GM12878 (cell line): Measurements from ENCODE around the gene FCN2. TPM values are rescaled to one million over a fixed set of nuclear protein-coding genes. Genes with fewer than 3 reads are reported as not detected.

Experiments used
- ATAC-seq: fragments of 200-7000 bp; cut with Tn5 transposase; 3 replicates; pipeline ENCODE4 v1.9.1; 2020; ENCODE audit warnings: mild to moderate bottlenecking, moderate library complexity
- BruUV-seq: library from RNA; stranded (reverse); fragments of 400-500 nt; replicated peaks from 2 replicates; lab custom pipeline; 2021; lab: Mats Ljungman, UMichigan
- CTCF ChIA-PET: fragments of 300-600 bp; sonication (Branson Sonifier 250); formaldehyde crosslinking; extraction: SDS; loops from one replicate; lab custom pipeline; 2021; ENCODE audit warnings: inconsistent platforms; lab: Yijun Ruan, JAX
- POLR2A ChIA-PET: fragments of 350-600 bp; formaldehyde crosslinking; extraction: SDS; loops from one replicate; lab custom pipeline; 2021; ENCODE audit warnings: inconsistent platforms; lab: Charles Lee
- RAD21 ChIA-PET: fragments of 300-600 bp; sonication (Branson Sonifier 250); formaldehyde crosslinking; loops from one replicate; lab custom pipeline; 2023; ENCODE audit warnings: antibody characterized with exemption; ENCODE audit not compliant: unreplicated experiment; lab: Charles Lee
- SMC1A ChIA-PET: fragments of 300-600 bp; sonication (Branson Sonifier 250); formaldehyde crosslinking; loops from one replicate; lab custom pipeline; 2023; ENCODE audit not compliant: unreplicated experiment, uncharacterized antibody; lab: Charles Lee
- DNase-seq: peaks from one replicate; pipeline ENCODE4 v3.0.0-alpha.2; 2011; ENCODE audit warnings: low read depth, low spot score
- FAIRE-seq: peaks from 3 replicates; lab custom pipeline; 2011; peaks lifted over from hg19 to GRCh38; lab: Jason Lieb, UNC
- H2AFZ ChIP-seq: 2 replicates; pipeline ENCODE4 v1.6.0; 2011; ENCODE audit warnings: low read depth, low read length, control low read depth; ENCODE audit not compliant: control insufficient read depth
- H3K27ac ChIP-seq: 2 replicates; pipeline ENCODE4 v1.5.1; 2011; ENCODE audit warnings: control low read depth; ENCODE audit not compliant: control insufficient read depth, insufficient read depth
- H3K27me3 ChIP-seq, 2 experiments: replicated peaks in 1 of 2; 2 replicates each; pipeline versions ENCODE4 v1.6.0 to v1.6.1; 2011; ENCODE audit warnings: low read length in 1 of 2; ENCODE audit not compliant: control insufficient read depth in 2 of 2, insufficient read depth in 2 of 2
- H3K36me3 ChIP-seq, 2 experiments: 2 replicates each; pipeline ENCODE4 v1.5.1; 2011; ENCODE audit warnings: low read length in 1 of 2; ENCODE audit not compliant: control insufficient read depth in 2 of 2, insufficient read depth in 2 of 2
- H3K4me1 ChIP-seq: 2 replicates; pipeline ENCODE4 v1.6.1; 2011; ENCODE audit warnings: mild to moderate bottlenecking, low read length, moderate library complexity, mixed read lengths; ENCODE audit not compliant: control insufficient read depth, insufficient read depth
- H3K4me2 ChIP-seq: 2 replicates; pipeline ENCODE4 v1.6.0; 2011; ENCODE audit warnings: control low read depth; ENCODE audit not compliant: control insufficient read depth, insufficient read depth
- H3K4me3 ChIP-seq: fragments of 200-600 bp; sonication (generic); 2 replicates; pipeline ENCODE4 v1.5.1; 2016
- H3K79me2 ChIP-seq: 2 replicates; pipeline ENCODE4 v1.6.0; 2011; ENCODE audit warnings: low read length; ENCODE audit not compliant: control insufficient read depth, insufficient read depth
- H3K9ac ChIP-seq: 2 replicates; pipeline ENCODE4 v1.8.0; 2011; ENCODE audit warnings: low read length, control low read depth, mixed read lengths; ENCODE audit not compliant: control insufficient read depth, insufficient read depth
- H3K9me3 ChIP-seq: replicated peaks from 3 replicates; pipeline ENCODE4 v1.5.1; 2011; ENCODE audit warnings: mild to moderate bottlenecking, low read length; ENCODE audit not compliant: control insufficient read depth, insufficient read depth
- H4K20me1 ChIP-seq: 2 replicates; pipeline ENCODE4 v1.6.0; 2011; ENCODE audit not compliant: control insufficient read depth, insufficient read depth
- BACH1 ChIP-seq: fragments of 450-650 bp; IDR thresholded peaks from 2 replicates; pipeline ENCODE4 v1.6.1; 2017; ENCODE audit warnings: mild to moderate bottlenecking, borderline replicate concordance
- CREM ChIP-seq: IDR thresholded peaks from 2 replicates; pipeline ENCODE4 v1.6.1; 2014; ENCODE audit warnings: antibody characterized with exemption, low read depth
- HCFC1 ChIP-seq: fragments of 150-350 bp; IDR thresholded peaks from 2 replicates; pipeline ENCODE4 v1.6.1; 2014; ENCODE audit warnings: low read length
- MEF2A ChIP-seq: IDR thresholded peaks from 2 replicates; pipeline ENCODE4 v1.6.1; 2011; ENCODE audit warnings: low read depth, mild to moderate bottlenecking, low read length, moderate library complexity; ENCODE audit not compliant: insufficient read depth
- NR2C2 ChIP-seq: IDR thresholded peaks from 2 replicates; pipeline ENCODE4 v1.6.1; 2011; ENCODE audit warnings: borderline replicate concordance, low read depth; ENCODE audit not compliant: control insufficient read depth, insufficient read length
- RAD51 ChIP-seq: fragments of 450-650 bp; IDR thresholded peaks from 2 replicates; pipeline ENCODE4 v1.6.1; 2016; ENCODE audit warnings: moderate library complexity, mild to moderate bottlenecking, inconsistent platforms
- SIX5 ChIP-seq: IDR thresholded peaks from 2 replicates; pipeline ENCODE4 v1.6.1; 2011; ENCODE audit warnings: mild to moderate bottlenecking, low read depth, low read length, moderate library complexity; ENCODE audit not compliant: severe bottlenecking
- SUZ12 ChIP-seq: fragments of 200-600 bp; sonication (generic); IDR thresholded peaks from one replicate; pipeline ENCODE4 v1.6.1; 2018; ENCODE audit warnings: antibody characterized with exemption, mild to moderate bottlenecking; ENCODE audit not compliant: unreplicated experiment
- TBL1XR1 ChIP-seq: IDR thresholded peaks from 2 replicates; pipeline ENCODE4 v1.6.1; 2012; ENCODE audit warnings: low read depth, low read length, improper control_type of control experiment
- TCF3 ChIP-seq: IDR thresholded peaks from 2 replicates; pipeline ENCODE4 v1.6.1; 2012; ENCODE audit warnings: low read depth, mild to moderate bottlenecking, low read length, borderline replicate concordance; ENCODE audit not compliant: insufficient read depth
- YBX1 ChIP-seq: fragments of 450-650 bp; IDR thresholded peaks from 2 replicates; pipeline ENCODE4 v1.6.1; 2016; ENCODE audit warnings: antibody characterized with exemption
- ZNF384 ChIP-seq: IDR thresholded peaks from 2 replicates; pipeline ENCODE4 v1.6.1; 2012; ENCODE audit warnings: low read depth, mild to moderate bottlenecking, low read length, improper control_type of control experiment, borderline replicate concordance
- WGBS: methylation state at CpG from one replicate; pipeline ENCODE4 v1.1.6; 2016; ENCODE audit warnings: low lambda C conversion rate; ENCODE audit not compliant: insufficient replicate concordance, insufficient coverage; ENCODE audit errors: missing lambda C conversion rate; 5-methylcytosine and 5-hydroxymethylcytosine counted together
- in situ Hi-C: fragments of 300-500 bp; cut with MboI; formaldehyde crosslinking; loops from 9 replicates; pipeline ENCODE4 v1.14.3; 2018; ENCODE audit warnings: mixed read lengths
- intact Hi-C: fragments of 100-400 bp; cut with micrococcal nuclease; formaldehyde crosslinking; loops from one replicate; pipeline ENCODE4 v1.14.2; 2022; ENCODE audit not compliant: unreplicated experiment
- polyA plus RNA-seq, 11 experiments: library from polyadenylated mRNA; depleted of rRNA in 4 of 11; unstranded in 6 of 11; stranded (reverse) in 5 of 11; fragments of >200 nt; fragmentation: Nextera tagmentation in 4 of 11; fragmentation: Illumina TruSeq in 1 of 11; extraction: Ambion mirVana in 4 of 11; extraction: Trizol in 1 of 11; gene quantifications; 1 replicate in 1 of 11; 2 replicates in 10 of 11; pipeline versions ENCODE4 v1.2.1 to v1.2.3, GENCODE V29; 2011 to 2016; ENCODE audit warnings: inconsistent platforms in 2 of 11, missing spikeins in 2 of 11, low read depth in 1 of 11
- total RNA-seq, 4 experiments: library from RNA; depleted of rRNA in 3 of 4; stranded (reverse); fragments of >200 nt in 3 of 4; fragmentation: Illumina TruSeq in 1 of 4; extraction: Trizol in 1 of 4; gene quantifications; 2 replicates each; pipeline versions ENCODE4 v1.2.1 to v1.2.3, GENCODE V29; 2013 to 2021

Gene FCN2
- total and polyA plus RNA-seq, 10 of the 15 experiments (the other 5 are each of a cell fraction or from before 2014, with no cell fraction given): not detected

- H2AFZ ChIP-seq: no peak overlapping the region
- BruUV-seq: no TSS peak
- 51% methylated on average over 7 of the region's 8 CpGs for WGBS
- in situ Hi-C loops (no loop called here), intact Hi-C loops (no loop called here)
- FAIRE-seq (no peak), DNase-seq (no peak), ATAC-seq (no peak)
- H3K4me1 ChIP-seq: no peaks in the 10 kb centered on the region
- H3K27ac ChIP-seq: no peak overlapping the region
- H3K79me2 ChIP-seq: no peaks in the 10 kb centered on the region
- ChIA-PET POLR2A (no interaction called here), RAD21 (no interaction called here), CTCF (no interaction called here), SMC1A (no interaction called here)
- no peaks in the 10 kb centered on the region for H3K36me3 ChIP-seq
- no peaks in the 10 kb centered on the region for H4K20me1 ChIP-seq
- H3K9ac ChIP-seq: no peak overlapping the region
- H3K4me2 ChIP-seq: no peak overlapping the region
- TF ChIP-seq CREM (no peak), SUZ12 (no peak), TCF3 (no peak), MEF2A (no peak), ZNF384 (no peak), RAD51 (no peak)
- no peaks in the 10 kb centered on the region for H3K27me3 ChIP-seq
- no peaks in the 10 kb centered on the region; the same call in 2 of the 3 replicates for H3K9me3 ChIP-seq
- no peak overlapping the region for H3K4me3 ChIP-seq
Observed at GRCh38 chr9:134844821-134845220, 35.8 kb upstream of the FCN2 start.

- ChIA-PET CTCF (no interaction called here), SMC1A (no interaction called here), RAD21 (no interaction called here), POLR2A (no interaction called here)
- 49% methylated on average over 16 of the region's 16 CpGs for WGBS
- Histone ChIP-seq H3K79me2 (no peaks in the 10 kb centered on the region), H3K9ac (no peak overlapping the region), H4K20me1 (no peaks in the 10 kb centered on the region), H3K9me3 (peaks cover 7% of the 10 kb centered on the region; the same call in 2 of the 3 replicates), H3K4me3 (no peak overlapping the region), H3K27ac (no peak overlapping the region), H2AFZ (no peak overlapping the region), H3K4me2 (no peak overlapping the region), H3K27me3 (no peaks in the 10 kb centered on the region), H3K4me1 (no peaks in the 10 kb centered on the region), H3K36me3 (no peaks in the 10 kb centered on the region)
- intact Hi-C loops: no loop called here
- DNase-seq (no peak), FAIRE-seq (no peak), ATAC-seq (no peak)
- BruUV-seq: no TSS peak
- in situ Hi-C loops: no loop called here
- no peak for TF ChIP-seq TBL1XR1
- TF ChIP-seq YBX1: no peak
- no peak for TF ChIP-seq HCFC1
- no peak for TF ChIP-seq SIX5
- TF ChIP-seq NR2C2: no peak
- TF ChIP-seq BACH1: no peak
Observed at GRCh38 chr9:134846187-134846586, 34.4 kb upstream of the FCN2 start.
